GM12878 (cell line): ENCODE measurements around the gene OTOP3. TPM values are rescaled to one million over a fixed set of nuclear protein-coding genes. Genes with fewer than 3 reads are reported as not detected.

ENCODE experiments used
- ATAC-seq: fragments of 200-7000 bp; cut with Tn5 transposase; 3 replicates; pipeline ENCODE4 v1.9.1; 2020; ENCODE audit warnings: mild to moderate bottlenecking, moderate library complexity
- BruUV-seq: library from RNA; stranded (reverse); fragments of 400-500 nt; replicated peaks from 2 replicates; lab custom pipeline; 2021; lab: Mats Ljungman, UMichigan
- CTCF ChIA-PET: fragments of 300-600 bp; sonication (Branson Sonifier 250); formaldehyde crosslinking; extraction: SDS; loops from one replicate; lab custom pipeline; 2021; ENCODE audit warnings: inconsistent platforms; lab: Yijun Ruan, JAX
- POLR2A ChIA-PET: fragments of 350-600 bp; formaldehyde crosslinking; extraction: SDS; loops from one replicate; lab custom pipeline; 2021; ENCODE audit warnings: inconsistent platforms; lab: Charles Lee
- RAD21 ChIA-PET: fragments of 300-600 bp; sonication (Branson Sonifier 250); formaldehyde crosslinking; loops from one replicate; lab custom pipeline; 2023; ENCODE audit warnings: antibody characterized with exemption; ENCODE audit not compliant: unreplicated experiment; lab: Charles Lee
- SMC1A ChIA-PET: fragments of 300-600 bp; sonication (Branson Sonifier 250); formaldehyde crosslinking; loops from one replicate; lab custom pipeline; 2023; ENCODE audit not compliant: unreplicated experiment, uncharacterized antibody; lab: Charles Lee
- DNase-seq: peaks from one replicate; pipeline ENCODE4 v3.0.0-alpha.2; 2011; ENCODE audit warnings: low read depth, low spot score
- FAIRE-seq: peaks from 3 replicates; lab custom pipeline; 2011; peaks lifted over from hg19 to GRCh38; lab: Jason Lieb, UNC
- H2AFZ ChIP-seq: 2 replicates; pipeline ENCODE4 v1.6.0; 2011; ENCODE audit warnings: low read depth, low read length, control low read depth; ENCODE audit not compliant: control insufficient read depth
- H3K27ac ChIP-seq: 2 replicates; pipeline ENCODE4 v1.5.1; 2011; ENCODE audit warnings: control low read depth; ENCODE audit not compliant: control insufficient read depth, insufficient read depth
- H3K27me3 ChIP-seq, 2 experiments: replicated peaks in 1 of 2; 2 replicates each; pipeline versions ENCODE4 v1.6.0 to v1.6.1; 2011; ENCODE audit warnings: low read length in 1 of 2; ENCODE audit not compliant: control insufficient read depth in 2 of 2, insufficient read depth in 2 of 2
- H3K36me3 ChIP-seq, 2 experiments: 2 replicates each; pipeline ENCODE4 v1.5.1; 2011; ENCODE audit warnings: low read length in 1 of 2; ENCODE audit not compliant: control insufficient read depth in 2 of 2, insufficient read depth in 2 of 2
- H3K4me1 ChIP-seq: 2 replicates; pipeline ENCODE4 v1.6.1; 2011; ENCODE audit warnings: mild to moderate bottlenecking, low read length, moderate library complexity, mixed read lengths; ENCODE audit not compliant: control insufficient read depth, insufficient read depth
- H3K4me2 ChIP-seq: 2 replicates; pipeline ENCODE4 v1.6.0; 2011; ENCODE audit warnings: control low read depth; ENCODE audit not compliant: control insufficient read depth, insufficient read depth
- H3K4me3 ChIP-seq: fragments of 200-600 bp; sonication (generic); 2 replicates; pipeline ENCODE4 v1.5.1; 2016
- H3K79me2 ChIP-seq: 2 replicates; pipeline ENCODE4 v1.6.0; 2011; ENCODE audit warnings: low read length; ENCODE audit not compliant: control insufficient read depth, insufficient read depth
- H3K9ac ChIP-seq: 2 replicates; pipeline ENCODE4 v1.8.0; 2011; ENCODE audit warnings: low read length, control low read depth, mixed read lengths; ENCODE audit not compliant: control insufficient read depth, insufficient read depth
- H3K9me3 ChIP-seq: replicated peaks from 3 replicates; pipeline ENCODE4 v1.5.1; 2011; ENCODE audit warnings: mild to moderate bottlenecking, low read length; ENCODE audit not compliant: control insufficient read depth, insufficient read depth
- H4K20me1 ChIP-seq: 2 replicates; pipeline ENCODE4 v1.6.0; 2011; ENCODE audit not compliant: control insufficient read depth, insufficient read depth
- BACH1 ChIP-seq: fragments of 450-650 bp; IDR thresholded peaks from 2 replicates; pipeline ENCODE4 v1.6.1; 2017; ENCODE audit warnings: mild to moderate bottlenecking, borderline replicate concordance
- BCL3 ChIP-seq: IDR thresholded peaks from 2 replicates; pipeline ENCODE4 v1.6.1; 2011; ENCODE audit warnings: borderline replicate concordance, low read depth, mild to moderate bottlenecking, moderate library complexity, low read length; ENCODE audit not compliant: insufficient read depth, poor library complexity, severe bottlenecking
- EGR1 ChIP-seq, 2 experiments: IDR thresholded peaks; 1 replicate in 1 of 2; 2 replicates in 1 of 2; pipeline ENCODE4 v1.6.1; 2011 to 2012; ENCODE audit warnings: low read depth in 2 of 2, low read length in 2 of 2, borderline replicate concordance in 1 of 2, mild to moderate bottlenecking in 1 of 2, moderate library complexity in 1 of 2
- KAT2A ChIP-seq: conservative IDR thresholded peaks from 2 replicates; pipeline ENCODE4 v1.6.1; 2011; ENCODE audit warnings: low read depth, low read length; ENCODE audit not compliant: control insufficient read depth
- KLF5 ChIP-seq: fragments of 450-650 bp; IDR thresholded peaks from 2 replicates; pipeline ENCODE4 v1.6.1; 2014; ENCODE audit warnings: mild to moderate bottlenecking; ENCODE audit not compliant: partially characterized antibody
- NFIC ChIP-seq: IDR thresholded peaks from 2 replicates; pipeline ENCODE4 v1.6.1; 2012; ENCODE audit warnings: low read depth, mild to moderate bottlenecking, inconsistent platforms, low read length, moderate library complexity
- NRF1 ChIP-seq: conservative IDR thresholded peaks from 2 replicates; pipeline ENCODE4 v1.6.1; 2011; ENCODE audit warnings: mild to moderate bottlenecking, low read depth, low read length, improper control_type of control experiment
- PAX8 ChIP-seq: fragments of 450-650 bp; IDR thresholded peaks from 2 replicates; pipeline ENCODE4 v1.6.1; 2017; ENCODE audit warnings: mild to moderate bottlenecking, moderate library complexity
- POLR2AphosphoS5 ChIP-seq: IDR thresholded peaks from 2 replicates; pipeline ENCODE4 v1.6.1; 2011; ENCODE audit warnings: mild to moderate bottlenecking, low read length, inconsistent platforms
- RELB ChIP-seq: fragments of 450-650 bp; IDR thresholded peaks from 2 replicates; pipeline ENCODE4 v1.6.1; 2017; ENCODE audit warnings: low read depth, mild to moderate bottlenecking, moderate library complexity
- TCF3 ChIP-seq: IDR thresholded peaks from 2 replicates; pipeline ENCODE4 v1.6.1; 2012; ENCODE audit warnings: low read depth, mild to moderate bottlenecking, low read length, borderline replicate concordance; ENCODE audit not compliant: insufficient read depth
- USF1 ChIP-seq: IDR thresholded peaks from 2 replicates; pipeline ENCODE4 v1.6.1; 2011; ENCODE audit warnings: borderline replicate concordance, low read depth, mild to moderate bottlenecking, moderate library complexity, mixed read lengths, low read length; ENCODE audit not compliant: insufficient read depth; ENCODE audit errors: extremely low read length
- WGBS: methylation state at CpG from one replicate; pipeline ENCODE4 v1.1.6; 2016; ENCODE audit warnings: low lambda C conversion rate; ENCODE audit not compliant: insufficient replicate concordance, insufficient coverage; ENCODE audit errors: missing lambda C conversion rate; 5-methylcytosine and 5-hydroxymethylcytosine counted together
- in situ Hi-C: fragments of 300-500 bp; cut with MboI; formaldehyde crosslinking; loops from 9 replicates; pipeline ENCODE4 v1.14.3; 2018; ENCODE audit warnings: mixed read lengths
- intact Hi-C: fragments of 100-400 bp; cut with micrococcal nuclease; formaldehyde crosslinking; loops from one replicate; pipeline ENCODE4 v1.14.2; 2022; ENCODE audit not compliant: unreplicated experiment
- polyA plus RNA-seq, 11 experiments: library from polyadenylated mRNA; depleted of rRNA in 4 of 11; unstranded in 6 of 11; stranded (reverse) in 5 of 11; fragments of >200 nt; fragmentation: Nextera tagmentation in 4 of 11; fragmentation: Illumina TruSeq in 1 of 11; extraction: Ambion mirVana in 4 of 11; extraction: Trizol in 1 of 11; gene quantifications; 1 replicate in 1 of 11; 2 replicates in 10 of 11; pipeline versions ENCODE4 v1.2.1 to v1.2.3, GENCODE V29; 2011 to 2016; ENCODE audit warnings: inconsistent platforms in 2 of 11, missing spikeins in 2 of 11, low read depth in 1 of 11
- total RNA-seq, 4 experiments: library from RNA; depleted of rRNA in 3 of 4; stranded (reverse); fragments of >200 nt in 3 of 4; fragmentation: Illumina TruSeq in 1 of 4; extraction: Trizol in 1 of 4; gene quantifications; 2 replicates each; pipeline versions ENCODE4 v1.2.1 to v1.2.3, GENCODE V29; 2013 to 2021
- TF ChIP-seq, protein P1 (sequence below): IDR thresholded peaks from 2 replicates; pipeline ENCODE4 v1.6.1; 2012; ENCODE audit warnings: improper control_type of control experiment, low read depth, low read length; ENCODE audit not compliant: insufficient replicate concordance

Gene OTOP3
- total and polyA plus RNA-seq, 10 of the 15 experiments (the other 5 are each of a cell fraction or from before 2014, with no cell fraction given) = 0.03 to 0.06 TPM; not detected in 8

DNA sequence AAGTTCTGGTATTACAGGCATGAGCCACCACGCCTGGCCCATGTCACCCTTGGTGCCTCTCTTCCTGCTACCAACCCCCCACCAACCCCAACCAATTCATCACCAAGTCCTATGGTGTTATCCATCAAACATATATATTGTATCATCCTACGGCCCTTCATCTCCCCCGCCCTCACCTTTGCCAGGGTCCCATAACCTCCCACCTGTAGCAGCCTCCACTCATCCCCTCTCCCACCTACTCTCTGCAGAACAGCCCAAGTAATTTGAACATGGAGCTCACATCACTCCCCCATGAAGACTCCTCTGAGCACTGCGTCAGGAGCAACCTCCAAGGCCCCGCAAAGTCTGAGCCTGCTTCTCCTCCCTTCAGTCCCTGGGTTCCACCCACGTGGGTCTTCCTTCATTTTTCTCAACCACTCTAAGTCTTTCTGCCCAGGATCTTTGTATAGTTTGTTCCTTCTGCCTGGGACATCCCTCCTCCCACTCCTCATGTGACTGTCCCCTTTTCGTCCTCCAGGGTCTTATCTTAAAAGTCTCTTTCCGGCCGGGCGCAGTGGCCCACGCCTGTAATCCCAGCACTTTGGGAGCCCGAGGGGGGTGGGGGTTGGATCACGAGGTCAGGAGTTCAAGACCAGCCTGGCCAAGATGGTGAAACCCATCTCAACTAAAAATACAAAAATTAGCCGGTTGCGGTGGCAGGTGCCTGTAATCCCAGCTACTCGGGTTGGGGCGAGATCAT lies 43.9 kb downstream of the OTOP3 start:
- Histone ChIP-seq H4K20me1 (no peaks in the 10 kb centered on the region), H3K4me1 (peaks cover 8% of the 10 kb centered on the region), H3K9ac (no peak overlapping the region), H2AFZ (no peak overlapping the region), H3K27ac (no peak overlapping the region), H3K4me2 (no peak overlapping the region), H3K79me2 (no peaks in the 10 kb centered on the region), H3K36me3 (no peaks in the 10 kb centered on the region), H3K9me3 (no peaks in the 10 kb centered on the region), H3K4me3 (no peak overlapping the region), H3K27me3 (peaks cover 0 to 6% of the 10 kb centered on the region in 2 experiments; a peak in 2 of 4 replicates)
- intact Hi-C loops = no loop called here
- DNase-seq (no peak), ATAC-seq (no peak), FAIRE-seq (no peak)
- CTCF ChIA-PET = interaction anchor here (1.2 to 12.7 kb wide), 2 partner anchors 17 to 34 kb away, joined by 3 to 92 read pairs; no protein-coding TSS in a partner anchor
- in situ Hi-C loops = no loop called here
- POLR2A ChIA-PET = no interaction called here
- SMC1A ChIA-PET = no interaction called here
- RAD21 ChIA-PET = interaction anchor here (1.4 kb wide), 2 partner anchors 19 to 134 kb away, joined by 3 read pairs; no protein-coding TSS in a partner anchor
- 52% methylated on average over 17 of the region's 17 CpGs for WGBS
- BruUV-seq = no TSS peak
- TF ChIP-seq NFIC = no peak
- no peak for TF ChIP-seq TCF3
- no peak for TF ChIP-seq NRF1
- no peak for TF ChIP-seq BCL3
- TF ChIP-seq, protein P1, sequence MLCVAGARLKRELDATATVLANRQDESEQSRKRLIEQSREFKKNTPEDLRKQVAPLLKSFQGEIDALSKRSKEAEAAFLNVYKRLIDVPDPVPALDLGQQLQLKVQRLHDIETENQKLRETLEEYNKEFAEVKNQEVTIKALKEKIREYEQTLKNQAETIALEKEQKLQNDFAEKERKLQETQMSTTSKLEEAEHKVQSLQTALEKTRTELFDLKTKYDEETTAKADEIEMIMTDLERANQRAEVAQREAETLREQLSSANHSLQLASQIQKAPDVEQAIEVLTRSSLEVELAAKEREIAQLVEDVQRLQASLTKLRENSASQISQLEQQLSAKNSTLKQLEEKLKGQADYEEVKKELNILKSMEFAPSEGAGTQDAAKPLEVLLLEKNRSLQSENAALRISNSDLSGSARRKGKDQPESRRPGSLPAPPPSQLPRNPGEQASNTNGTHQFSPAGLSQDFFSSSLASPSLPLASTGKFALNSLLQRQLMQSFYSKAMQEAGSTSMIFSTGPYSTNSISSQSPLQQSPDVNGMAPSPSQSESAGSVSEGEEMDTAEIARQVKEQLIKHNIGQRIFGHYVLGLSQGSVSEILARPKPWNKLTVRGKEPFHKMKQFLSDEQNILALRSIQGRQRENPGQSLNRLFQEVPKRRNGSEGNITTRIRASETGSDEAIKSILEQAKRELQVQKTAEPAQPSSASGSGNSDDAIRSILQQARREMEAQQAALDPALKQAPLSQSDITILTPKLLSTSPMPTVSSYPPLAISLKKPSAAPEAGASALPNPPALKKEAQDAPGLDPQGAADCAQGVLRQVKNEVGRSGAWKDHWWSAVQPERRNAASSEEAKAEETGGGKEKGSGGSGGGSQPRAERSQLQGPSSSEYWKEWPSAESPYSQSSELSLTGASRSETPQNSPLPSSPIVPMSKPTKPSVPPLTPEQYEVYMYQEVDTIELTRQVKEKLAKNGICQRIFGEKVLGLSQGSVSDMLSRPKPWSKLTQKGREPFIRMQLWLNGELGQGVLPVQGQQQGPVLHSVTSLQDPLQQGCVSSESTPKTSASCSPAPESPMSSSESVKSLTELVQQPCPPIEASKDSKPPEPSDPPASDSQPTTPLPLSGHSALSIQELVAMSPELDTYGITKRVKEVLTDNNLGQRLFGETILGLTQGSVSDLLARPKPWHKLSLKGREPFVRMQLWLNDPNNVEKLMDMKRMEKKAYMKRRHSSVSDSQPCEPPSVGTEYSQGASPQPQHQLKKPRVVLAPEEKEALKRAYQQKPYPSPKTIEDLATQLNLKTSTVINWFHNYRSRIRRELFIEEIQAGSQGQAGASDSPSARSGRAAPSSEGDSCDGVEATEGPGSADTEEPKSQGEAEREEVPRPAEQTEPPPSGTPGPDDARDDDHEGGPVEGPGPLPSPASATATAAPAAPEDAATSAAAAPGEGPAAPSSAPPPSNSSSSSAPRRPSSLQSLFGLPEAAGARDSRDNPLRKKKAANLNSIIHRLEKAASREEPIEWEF = no peak
- no peak for TF ChIP-seq PAX8
- no peak for TF ChIP-seq POLR2AphosphoS5
- no peak for TF ChIP-seq EGR1 (IDR thresholded peaks at IDR 0.05; ENCODE audit: borderline replicate concordance in 1 of 2, low read depth in 2 of 2, low read length in 2 of 2)
- TF ChIP-seq BACH1 = no peak
- TF ChIP-seq KAT2A = no peak
- TF ChIP-seq USF1 = no peak
- no peak for TF ChIP-seq RELB
- TF ChIP-seq KLF5 = no peak
